NCI-H1694 (cell line): ENCODE results near the gene SGTA.
"Not testable (repeated sequence)": the region's sequence is repeated elsewhere in the genome, so short reads cannot be mapped to it uniquely, and the experiment has no call there.

Source experiments
- DNase-seq: peaks from one replicate; lab custom pipeline; 2025; lab: John Stamatoyannopoulos, UW

SGTA gene

DNA sequence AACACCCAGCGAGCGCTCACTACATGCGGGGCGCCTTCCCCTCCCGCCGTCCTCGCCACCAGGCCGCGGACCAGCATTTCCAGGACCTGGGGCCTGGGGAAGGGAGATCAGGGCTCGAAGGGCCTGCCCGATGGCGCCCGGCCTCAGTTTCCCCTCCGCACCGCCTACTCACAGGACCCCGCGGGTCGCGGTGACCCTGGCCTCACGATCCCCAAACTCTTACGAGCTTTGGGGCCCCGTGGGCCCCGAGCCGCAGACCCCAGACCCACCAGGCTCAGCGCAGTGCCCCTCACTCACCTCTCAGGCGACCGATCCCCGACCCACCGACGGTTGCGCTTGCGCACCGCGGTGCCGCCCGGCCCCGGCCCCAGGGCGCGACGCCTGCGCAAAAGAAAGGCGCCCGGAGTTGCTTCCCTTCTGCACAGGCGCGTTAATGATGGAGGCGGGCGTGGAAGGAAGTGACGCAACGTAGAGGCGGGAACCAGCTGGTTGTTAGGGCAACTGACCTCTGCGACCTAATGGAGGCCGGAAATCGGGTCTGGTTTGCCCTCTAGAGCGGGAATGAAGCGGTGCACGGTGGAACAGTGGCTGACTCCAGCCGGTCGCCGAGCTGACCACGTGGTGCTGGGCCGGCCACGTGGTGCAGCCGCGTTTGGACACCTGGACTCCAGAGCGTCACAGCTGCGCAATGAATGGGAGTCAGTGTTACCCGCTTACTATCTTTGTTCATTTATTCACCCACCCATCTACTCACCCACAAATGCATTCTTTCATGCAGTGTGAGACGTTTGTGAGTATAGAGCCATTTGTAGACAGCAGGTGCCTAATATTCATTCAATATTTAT is at the start of gene SGTA:
Gene SGTA, minus strand, starts transcription at position 338 of the 845 bp plus-strand sequence. CDS start 14,205 bp downstream, outside the sequence.
- peak; percentile 89 for DNase-seq

GRCh38 chr19:2827840-2828489 is 44.9 kb upstream of the SGTA start:
- DNase-seq: no peak

GRCh38 chr19:2827022-2827421 is 43.9 kb upstream of the SGTA start:
- DNase-seq: no peak

DNA sequence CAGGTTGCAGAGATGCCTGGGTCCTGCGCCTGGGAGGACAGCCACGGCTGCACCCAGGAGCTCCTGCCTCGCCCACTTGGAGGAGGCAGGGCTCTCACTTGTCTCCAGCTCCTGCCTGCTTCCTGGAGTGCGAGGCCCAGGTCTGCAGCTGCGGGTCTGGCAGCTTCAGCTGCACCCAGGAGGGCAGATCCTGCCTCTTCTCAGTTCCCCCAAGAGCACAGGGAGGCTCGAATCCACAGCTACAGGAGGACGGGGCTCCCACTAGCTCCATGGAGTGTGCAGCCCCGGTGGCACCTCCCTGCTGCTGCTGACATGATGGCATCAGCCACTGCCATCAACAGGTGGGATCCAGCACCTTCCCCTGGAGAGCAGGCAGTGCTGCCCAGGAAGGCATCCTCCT is 41.1 kb upstream of the SGTA start:
- DNase-seq: no peak

- no peak for DNase-seq
Observed at GRCh38 chr19:2823646-2824045, 40.6 kb upstream of the SGTA start.

DNA sequence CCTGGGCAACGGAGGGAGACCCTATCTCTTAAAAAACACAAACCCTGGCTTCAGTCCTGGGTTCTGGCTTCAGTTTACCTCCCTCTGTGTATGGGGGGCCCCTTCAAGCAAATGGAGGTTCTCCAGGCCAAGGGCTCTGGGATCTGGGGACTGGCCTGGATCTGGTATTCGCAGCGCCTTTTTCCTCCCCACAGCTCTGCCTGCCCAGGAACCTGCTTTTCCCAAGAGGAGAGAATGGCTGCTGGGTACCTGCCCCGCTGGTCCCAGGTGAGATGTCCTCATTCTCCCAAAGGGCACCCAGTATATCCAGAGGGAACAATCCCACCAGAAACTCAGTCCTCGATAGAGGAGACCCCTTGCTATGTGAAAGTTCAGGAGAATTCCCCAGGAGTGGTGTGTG is 39.8 kb upstream of the SGTA start:
- DNase-seq: no peak

DNA sequence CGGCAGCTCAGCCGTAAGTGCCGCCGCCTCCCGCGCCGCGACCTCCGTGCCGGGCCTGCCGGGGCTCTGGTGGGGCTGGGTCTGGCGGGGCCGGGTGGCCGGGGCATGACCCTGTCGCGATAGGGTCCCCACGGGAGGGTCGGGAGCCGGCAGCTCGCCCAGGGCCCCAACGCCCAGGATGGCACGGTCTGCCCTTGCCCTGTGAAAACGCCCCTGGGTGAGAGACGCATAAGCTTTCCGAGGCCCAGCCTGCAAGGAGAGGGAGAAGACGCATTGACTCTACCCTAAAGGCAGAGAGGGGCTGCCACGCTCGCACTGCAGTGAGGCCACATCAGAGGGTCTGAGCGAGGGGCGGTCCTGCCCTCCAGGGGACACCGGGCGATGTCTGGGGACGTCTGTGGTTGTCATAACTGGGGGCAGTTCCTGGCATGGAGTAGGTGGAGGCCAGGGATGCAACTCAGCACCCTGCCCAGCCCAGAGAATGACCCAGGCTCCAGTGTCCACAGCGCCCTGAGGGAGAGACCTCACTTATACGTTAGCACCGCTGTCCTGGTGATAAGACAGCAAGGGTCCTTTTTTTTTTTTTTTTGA is 37.1 kb upstream of the SGTA start:
- no peak for DNase-seq

GRCh38 chr19:2819540-2820111 is 36.6 kb upstream of the SGTA start, which contains the start of gene ZNF554:
Gene ZNF554 (plus strand): TSS chr19:2819868. CDS start chr19:2820072, 204 bp downstream.
- peak; percentile 85 for DNase-seq

DNA sequence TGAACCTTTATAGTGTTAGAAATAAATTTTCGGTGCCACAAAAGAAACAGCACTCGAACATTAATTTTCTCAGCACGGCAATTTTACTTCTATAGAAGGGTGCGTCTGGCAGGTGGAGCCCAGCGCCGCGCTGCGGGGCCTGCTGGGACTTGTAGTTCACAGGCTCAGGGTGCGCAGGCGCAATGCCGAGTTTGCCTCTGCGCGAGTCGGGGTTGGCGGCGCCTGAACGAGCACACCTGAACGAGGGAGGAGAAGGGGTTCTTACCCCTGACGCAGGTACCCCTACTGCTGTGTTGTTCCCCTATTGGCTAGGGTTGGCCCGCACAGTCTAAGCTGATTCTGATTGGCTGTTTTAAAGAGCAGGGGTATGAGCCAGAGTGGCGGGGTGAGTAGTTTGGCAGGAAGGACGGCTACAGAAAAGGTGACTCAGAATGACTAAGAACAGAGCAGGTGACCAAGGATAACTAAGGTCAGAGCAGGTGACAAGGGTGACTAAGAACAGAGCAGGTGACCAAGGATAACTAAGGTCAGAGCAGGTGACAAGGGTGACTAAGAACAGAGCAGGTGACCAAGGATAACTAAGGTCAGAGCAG is 34.3 kb upstream of the SGTA start:
- DNase-seq: not testable (repeated sequence)

DNA sequence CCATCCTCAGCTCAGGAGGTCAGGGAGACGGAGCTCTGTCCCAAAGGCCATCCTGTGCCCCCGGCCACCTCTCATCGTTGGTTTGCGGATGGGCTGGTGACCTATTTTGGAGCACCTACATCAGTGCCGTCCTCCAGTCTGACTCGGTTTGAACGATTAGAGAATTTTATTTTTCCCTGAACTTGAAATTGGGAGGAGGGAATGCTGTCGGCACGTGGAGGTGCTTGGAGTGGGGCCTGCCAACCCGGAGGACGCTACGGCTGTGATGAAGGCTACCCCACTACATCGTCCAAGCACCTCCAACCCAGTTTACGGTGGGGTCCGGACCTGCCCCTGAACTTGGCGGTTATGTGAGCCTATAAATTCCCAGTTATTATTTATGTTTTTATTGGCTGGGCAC is 33.6 kb upstream of the SGTA start:
- DNase-seq: no peak

DNA sequence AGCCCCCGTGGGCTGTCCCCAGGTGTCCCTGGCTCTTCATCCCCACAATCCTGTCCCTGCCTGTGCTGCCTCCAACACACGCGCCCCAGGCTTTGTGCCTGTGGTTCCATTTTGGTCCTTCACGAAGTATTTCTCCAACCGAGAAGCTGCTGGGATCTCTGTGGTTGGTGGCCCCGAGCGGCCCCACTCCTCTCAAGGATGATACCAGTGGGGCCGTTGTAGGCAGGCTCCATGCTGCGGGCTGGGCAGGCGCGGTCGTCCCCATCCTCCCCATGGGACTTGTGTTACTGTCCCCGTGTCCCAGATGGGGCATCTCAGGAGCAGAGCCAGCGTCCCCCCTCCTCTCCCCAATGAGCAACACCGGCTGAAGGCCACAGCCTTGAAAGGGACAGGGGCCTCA is 32.9 kb upstream of the SGTA start:
- DNase-seq: no peak

GRCh38 chr19:2815191-2815614 is 32.1 kb upstream of the SGTA start:
- DNase-seq: no peak

GRCh38 chr19:2814426-2814825 is 31.4 kb upstream of the SGTA start:
- no peak for DNase-seq

DNA sequence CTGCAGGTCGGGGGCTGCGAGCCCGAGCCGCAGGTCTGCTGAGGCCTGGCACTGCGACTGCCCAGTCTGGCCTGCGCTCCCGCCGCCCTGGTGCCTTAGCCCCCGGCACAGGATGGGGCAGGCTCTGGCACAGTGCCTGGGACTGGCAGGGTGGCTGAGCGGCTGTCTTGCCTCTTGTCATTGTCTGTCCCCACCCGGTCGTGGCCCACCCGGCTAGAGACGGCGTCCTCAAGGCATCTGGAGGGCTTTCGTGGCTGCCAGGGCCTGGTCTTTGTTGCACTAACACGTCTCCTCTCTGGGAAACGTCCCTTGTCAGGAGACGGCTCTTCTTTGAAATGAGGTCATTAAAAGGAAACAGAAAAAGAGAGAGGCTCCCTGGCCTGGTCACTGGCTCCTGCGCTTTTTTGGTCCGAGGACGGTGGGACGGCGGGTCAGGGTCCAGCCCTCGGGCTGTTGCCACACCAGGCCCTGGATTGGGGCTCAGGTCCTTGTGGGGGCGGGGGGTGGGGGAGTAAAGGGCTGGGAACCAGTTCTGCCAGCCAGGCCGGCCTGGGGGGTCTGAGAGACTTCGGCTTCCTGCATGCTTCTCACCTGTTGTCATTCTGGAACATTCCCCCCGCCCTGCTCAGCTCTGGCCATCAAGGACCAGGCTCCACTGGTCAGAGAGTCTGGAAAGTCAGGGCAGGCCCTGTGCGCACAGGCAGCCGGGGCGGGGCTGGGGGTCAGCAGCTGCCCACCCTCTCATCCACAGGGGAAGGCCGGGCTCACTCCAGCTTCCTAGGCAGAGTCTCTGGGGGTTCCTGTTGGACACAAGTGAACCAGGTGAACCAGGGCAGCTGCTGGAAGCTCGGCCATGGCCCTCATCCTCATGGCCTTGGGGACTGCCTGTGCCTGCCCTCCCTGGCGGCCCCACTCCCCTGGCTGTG is 30.4 kb upstream of the SGTA start:
- no peak for DNase-seq

DNA sequence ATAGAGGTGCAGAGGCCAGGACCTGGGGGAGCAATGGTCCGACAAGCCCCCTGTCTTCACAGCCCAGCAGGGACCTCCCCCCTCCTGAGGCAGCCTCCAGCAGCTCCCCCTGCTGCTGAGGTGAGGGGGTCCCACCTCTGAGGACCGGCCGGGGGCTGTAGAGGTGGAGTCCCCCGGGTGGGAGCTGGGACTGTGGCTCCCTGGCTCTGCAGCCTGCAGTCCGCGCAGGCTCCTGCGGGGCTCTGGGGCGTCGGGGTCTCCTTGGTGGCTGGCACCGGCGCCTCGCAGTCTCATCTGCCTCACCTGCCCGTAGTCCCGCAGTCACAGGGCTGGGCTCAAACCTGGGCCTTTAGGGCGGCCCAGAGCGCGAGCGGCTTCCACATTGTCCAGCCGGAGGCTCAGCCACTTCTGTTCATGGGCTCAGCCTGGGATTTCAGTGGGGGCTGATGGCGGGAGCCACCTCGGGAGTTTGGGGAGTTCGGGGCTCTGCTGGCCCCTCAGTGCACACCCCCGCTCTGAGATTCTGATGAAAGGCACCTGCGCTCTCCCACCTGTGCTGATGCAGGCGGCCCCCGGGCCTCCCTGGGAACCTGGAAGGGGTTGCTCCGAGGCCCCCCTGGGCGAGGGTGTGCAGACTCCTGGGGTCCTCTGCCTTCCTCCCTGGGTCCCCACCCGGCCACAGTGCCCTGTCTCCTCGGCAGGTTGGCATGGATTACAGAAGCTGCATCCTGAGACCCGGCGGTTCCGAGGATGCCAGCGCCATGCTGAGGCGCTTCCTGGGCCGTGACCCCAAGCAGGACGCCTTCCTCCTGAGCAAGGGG is 29.6 kb upstream of the SGTA start:
- DNase-seq: no peak

DNA sequence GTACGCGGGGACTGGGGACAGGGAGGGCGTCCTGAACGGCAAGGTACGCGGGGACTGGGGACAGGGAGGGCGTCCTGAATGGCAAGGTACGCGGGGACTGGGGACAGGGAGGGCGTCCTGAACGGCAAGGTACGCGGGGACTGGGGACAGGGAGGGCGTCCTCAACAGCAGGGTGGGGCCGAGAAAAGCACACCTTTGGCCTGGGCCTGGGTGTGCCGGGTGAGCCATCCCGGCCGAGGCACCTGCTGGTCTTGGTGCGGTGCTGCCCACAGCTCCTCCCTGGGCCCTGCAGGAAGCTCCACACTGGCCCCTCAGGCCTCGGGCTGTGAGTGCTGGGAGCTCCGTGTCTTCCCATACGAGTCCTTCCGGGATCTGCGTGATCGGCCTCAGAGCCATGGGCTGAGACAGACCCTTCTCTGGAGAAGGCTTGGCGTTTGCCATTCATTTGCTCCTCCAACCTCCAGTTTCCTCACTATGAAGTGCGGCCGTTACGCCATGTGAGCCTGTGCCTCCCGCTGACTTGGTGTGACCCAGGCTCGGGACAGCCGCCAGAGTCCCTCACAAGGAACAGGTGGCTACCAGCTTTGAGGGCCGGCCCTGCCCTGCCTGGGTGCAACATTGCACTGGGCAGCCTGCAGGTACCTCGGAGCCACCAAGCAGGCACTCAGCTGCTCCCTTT is 28.8 kb upstream of the SGTA start:
- no peak for DNase-seq

DNA sequence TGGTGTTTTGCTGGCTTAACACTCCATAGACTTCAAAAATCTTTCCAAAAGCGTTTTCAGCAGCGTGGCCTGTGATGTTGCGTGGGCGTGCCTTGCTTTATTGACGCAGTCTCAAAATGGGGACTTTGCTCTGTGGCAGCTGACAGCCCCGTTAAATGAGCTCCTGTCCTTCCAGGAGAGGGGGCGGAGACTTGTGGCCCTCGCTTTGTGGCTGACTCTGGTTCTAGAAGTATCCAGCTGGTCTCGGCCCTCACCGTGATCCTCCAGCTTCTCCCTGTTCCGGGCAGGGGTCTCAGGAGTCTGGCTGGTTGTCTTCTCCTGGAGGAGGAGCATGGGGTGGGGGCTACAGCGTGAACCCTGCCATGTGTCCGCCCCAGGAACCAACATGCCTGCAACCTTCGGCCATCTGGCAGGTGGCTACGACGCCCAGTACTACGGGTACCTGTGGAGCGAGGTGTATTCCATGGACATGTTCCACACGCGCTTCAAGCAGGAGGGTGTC is 28.2 kb upstream of the SGTA start:
- DNase-seq: no peak

- DNase-seq: no peak
Observed at GRCh38 chr19:2810141-2811091, 27.3 kb upstream of the SGTA start.
